HEK293 (cell line): Measurements from ENCODE around the gene DIS3L2.

Experiments
- CTCF ChIA-PET: fragments of 350-600 bp; formaldehyde crosslinking; extraction: SDS; loops from one replicate; lab custom pipeline; 2021; ENCODE audit warnings: antibody characterized with exemption; lab: Yijun Ruan, JAX
- POLR2A ChIA-PET: fragments of 300-600 bp; formaldehyde crosslinking; extraction: SDS; loops from one replicate; lab custom pipeline; 2020; ENCODE audit warnings: antibody characterized with exemption, inconsistent platforms; lab: Yijun Ruan, JAX
- H3K27ac ChIP-seq: fragments of 200-500 bp; sonication (Bioruptor generic); 2 replicates; pipeline ENCODE4 v1.5.1; 2014; ENCODE audit warnings: low read depth, low read length, control low read depth, inconsistent platforms; ENCODE audit errors: extremely low read depth
- H3K36me3 ChIP-seq, 2 experiments: fragments of 200-500 bp in 1 of 2; sonication (Bioruptor generic) in 1 of 2; 1 replicate in 1 of 2; 2 replicates in 1 of 2; pipeline ENCODE4 v1.5.1; 2014 to 2017; ENCODE audit warnings: inconsistent platforms in 2 of 2, low read length in 2 of 2; ENCODE audit not compliant: control insufficient read depth in 2 of 2, insufficient read depth in 1 of 2
- H3K4me1 ChIP-seq: fragments of 200-500 bp; sonication (Bioruptor generic); 2 replicates; pipeline ENCODE4 v1.5.1; 2014; ENCODE audit warnings: mild to moderate bottlenecking, low read length, inconsistent platforms; ENCODE audit not compliant: control insufficient read depth, insufficient read depth
- H3K4me3 ChIP-seq: 2 replicates; pipeline ENCODE4 v1.5.1; 2011; ENCODE audit warnings: low read depth, mild to moderate bottlenecking, control low read depth, low read length, moderate library complexity
- H3K9me3 ChIP-seq: fragments of 200-500 bp; sonication (Bioruptor generic); 2 replicates; pipeline ENCODE4 v1.5.1; 2014; ENCODE audit warnings: low read depth, low read length, inconsistent platforms; ENCODE audit not compliant: control insufficient read depth, insufficient read depth
- CTCF ChIP-seq: fragments of 450-650 bp; formaldehyde crosslinking; IDR thresholded peaks from 2 replicates; pipeline ENCODE4 v1.5.1; 2016; ENCODE audit warnings: missing biosample characterization, missing genetic modification characterization
- GLI4 ChIP-seq: fragments of 450-650 bp; formaldehyde crosslinking; IDR thresholded peaks from 2 replicates; pipeline ENCODE4 v1.5.1; 2016; ENCODE audit warnings: missing biosample characterization, missing genetic modification characterization
- HOXD13 ChIP-seq: sonication (generic); formaldehyde crosslinking; IDR thresholded peaks from 2 replicates; pipeline ENCODE4 v1.8.0; 2022; ENCODE audit warnings: missing genetic modification reagents, borderline replicate concordance
- KLF8 ChIP-seq: fragments of 450-650 bp; formaldehyde crosslinking; IDR thresholded peaks from 2 replicates; pipeline ENCODE4 v1.5.1; 2016; ENCODE audit warnings: missing biosample characterization, missing genetic modification characterization
- MYNN ChIP-seq: fragments of 450-650 bp; formaldehyde crosslinking; IDR thresholded peaks from 2 replicates; pipeline ENCODE4 v1.5.1; 2016; ENCODE audit warnings: missing biosample characterization, missing genetic modification characterization, borderline replicate concordance
- YY1 ChIP-seq: fragments of 450-650 bp; formaldehyde crosslinking; IDR thresholded peaks from 2 replicates; pipeline ENCODE4 v1.5.1; 2018; ENCODE audit warnings: missing biosample characterization, missing genetic modification characterization
- ZBTB49 ChIP-seq: fragments of 450-650 bp; formaldehyde crosslinking; IDR thresholded peaks from 2 replicates; pipeline ENCODE4 v1.5.1; 2016; ENCODE audit warnings: missing biosample characterization, missing genetic modification characterization, low read depth
- ZFP41 ChIP-seq: fragments of 450-650 bp; formaldehyde crosslinking; IDR thresholded peaks from 2 replicates; pipeline ENCODE4 v1.5.1; 2016; ENCODE audit warnings: missing biosample characterization, missing genetic modification characterization, borderline replicate concordance
- ZNF473 ChIP-seq: fragments of 450-650 bp; formaldehyde crosslinking; IDR thresholded peaks from 2 replicates; pipeline ENCODE4 v1.5.1; 2017; ENCODE audit warnings: missing biosample characterization, missing genetic modification characterization
- ZNF501 ChIP-seq: fragments of 450-650 bp; formaldehyde crosslinking; IDR thresholded peaks from 2 replicates; pipeline ENCODE4 v1.5.1; 2016; ENCODE audit warnings: missing biosample characterization, missing genetic modification characterization
- ZNF518A ChIP-seq: fragments of 450-650 bp; formaldehyde crosslinking; conservative IDR thresholded peaks from 2 replicates; pipeline ENCODE4 v1.5.1; 2016; ENCODE audit warnings: low read depth, missing biosample characterization, missing genetic modification characterization
- ZNF660 ChIP-seq: fragments of 450-650 bp; IDR thresholded peaks from 2 replicates; pipeline ENCODE4 v1.5.1; 2018; ENCODE audit warnings: missing biosample characterization, mild to moderate bottlenecking, missing genetic modification characterization
- ZNF76 ChIP-seq: fragments of 450-650 bp; formaldehyde crosslinking; IDR thresholded peaks from 2 replicates; pipeline ENCODE4; 2016; ENCODE audit warnings: low read depth, missing biosample characterization, missing genetic modification characterization, borderline replicate concordance
- ZSCAN16 ChIP-seq: fragments of 450-650 bp; formaldehyde crosslinking; IDR thresholded peaks from 2 replicates; pipeline ENCODE4 v1.5.1; 2016; ENCODE audit warnings: missing biosample characterization, missing genetic modification characterization
- ZSCAN23 ChIP-seq: fragments of 450-650 bp; formaldehyde crosslinking; IDR thresholded peaks from 2 replicates; pipeline ENCODE4 v1.5.1; 2016; ENCODE audit warnings: missing biosample characterization, missing genetic modification characterization

The DIS3L2 gene

GRCh38 chr2:232116852-232117251 lies 155.3 kb downstream of the DIS3L2 start:
- no peaks in the 10 kb centered on the region for H3K36me3 ChIP-seq
- H3K4me3 ChIP-seq: no peak overlapping the region
- TF ChIP-seq HOXD13 (CRISPR knock-in tag) (no peak), ZNF660 (tag by site-specific recombination) (no peak), ZNF473 (tag by site-specific recombination) (no peak), ZSCAN16 (tag by site-specific recombination) (no peak), MYNN (tag by site-specific recombination) (no peak), ZNF501 (tag by site-specific recombination) (no peak), ZFP41 (no peak), YY1 (no peak), ZNF518A (tag by site-specific recombination) (no peak), ZNF76 (no peak), ZBTB49 (no peak), ZSCAN23 (tag by site-specific recombination) (no peak)
- TF ChIP-seq, all 188 proteins: peak for 0
- peaks cover 7% of the 10 kb centered on the region; the same call in 1 of the 2 replicates for H3K4me1 ChIP-seq
- H3K27ac ChIP-seq: no peak overlapping the region
- H3K9me3 ChIP-seq: no peaks in the 10 kb centered on the region
- ChIA-PET CTCF (interaction anchor here (0.6 to 0.7 kb wide), 2 partner anchors 9 to 191 kb away, joined by 3 read pairs; partner anchors contain the start of gene NPPC), POLR2A (no interaction called here)

- Histone ChIP-seq H3K9me3 (no peaks in the 10 kb centered on the region), H3K27ac (no peak overlapping the region), H3K4me1 (peaks cover 7% of the 10 kb centered on the region; the same call in 1 of the 2 replicates), H3K4me3 (no peak overlapping the region), H3K36me3 (no peaks in the 10 kb centered on the region)
- no peak for TF ChIP-seq GLI4 (tag by site-specific recombination)
- TF ChIP-seq CTCF (tag by site-specific recombination): peak; percentile 66
- TF ChIP-seq KLF8 (tag by site-specific recombination): no peak
- ChIA-PET CTCF (interaction anchor here (0.7 to 1.6 kb wide), 2 partner anchors 9 to 23 kb away, joined by 3 to 6 read pairs; no protein-coding TSS in a partner anchor), POLR2A (no interaction called here)
Observed at GRCh38 chr2:232117413-232117812, 155.9 kb downstream of the DIS3L2 start.
